Choroid plexus epithelial cell (primary cell): Measurements from ENCODE around the gene CXCR6.

Experiments used
- DNase-seq: peaks from one replicate; pipeline ENCODE4 v3.0.0-alpha.2; 2010; ENCODE audit warnings: low read depth
- H3K4me3 ChIP-seq: 2 replicates; pipeline ENCODE4 v1.5.1; 2011; ENCODE audit warnings: low read depth, mild to moderate bottlenecking, control low read depth, low read length, moderate library complexity
- CTCF ChIP-seq: conservative IDR thresholded peaks from 2 replicates; pipeline ENCODE4 v1.5.1; 2011; ENCODE audit warnings: low read depth, mild to moderate bottlenecking, control low read depth, inconsistent platforms, low read length, moderate library complexity

CXCR6 gene

GRCh38 chr3:45967724-45968123 lies 24.5 kb downstream of the CXCR6 start:
- TF ChIP-seq CTCF = no peak
- no peak overlapping the region for H3K4me3 ChIP-seq
- no peak for DNase-seq

GRCh38 chr3:45968149-45968548 lies 24.9 kb downstream of the CXCR6 start:
- no peak for TF ChIP-seq CTCF
- no peak overlapping the region for H3K4me3 ChIP-seq
- no peak for DNase-seq

- H3K4me3 ChIP-seq = no peak overlapping the region
- TF ChIP-seq CTCF = no peak
- peak; percentile 88 for DNase-seq
Measured at GRCh38 chr3:45968706-45969105, 25.4 kb downstream of the CXCR6 start.

- H3K4me3 ChIP-seq = no peak overlapping the region
- no peak for DNase-seq
- no peak for TF ChIP-seq CTCF
Measured at GRCh38 chr3:45969116-45969515, 25.9 kb downstream of the CXCR6 start.

- DNase-seq = no peak
- no peak for TF ChIP-seq CTCF
- no peak overlapping the region for H3K4me3 ChIP-seq
Measured at GRCh38 chr3:45969953-45970352, 26.7 kb downstream of the CXCR6 start.

GRCh38 chr3:45972534-45973402 lies 29.5 kb downstream of the CXCR6 start:
- DNase-seq = peak; percentile 95
- no peak overlapping the region for H3K4me3 ChIP-seq
- TF ChIP-seq CTCF = no peak

- H3K4me3 ChIP-seq = no peak overlapping the region
- TF ChIP-seq CTCF = no peak
- no peak for DNase-seq
Measured at GRCh38 chr3:45974686-45975085, 31.4 kb downstream of the CXCR6 start.
